K562 (cell line): ENCODE results near the gene PLXNA2. TPM values are rescaled to one million over a fixed set of nuclear protein-coding genes. Genes with fewer than 3 reads are reported as not detected.

Experiments used
- EHMT2 ChIP-seq: fragments of 450-650 bp; IDR thresholded peaks from 2 replicates; pipeline ENCODE4 v1.6.1; 2018; ENCODE audit warnings: antibody characterized with exemption
- ESRRA ChIP-seq: fragments of 450-650 bp; IDR thresholded peaks from 2 replicates; pipeline ENCODE4 v1.6.1; 2014; ENCODE audit warnings: low read depth, mild to moderate bottlenecking, moderate library complexity, borderline replicate concordance
- KDM1A ChIP-seq, 2 experiments: fragments of 450-650 bp; IDR thresholded peaks; 2 replicates each; pipeline ENCODE4 v1.6.1; 2016; ENCODE audit warnings: mild to moderate bottlenecking in 2 of 2
- NR2C2 ChIP-seq, 2 experiments: fragments of 200-800 bp in 1 of 2; sonication (Bioruptor generic) in 1 of 2; sonication (generic) in 1 of 2; formaldehyde crosslinking in 1 of 2; IDR thresholded peaks; 2 replicates each; pipeline versions ENCODE4 v1.6.1 to v1.8.0; 2016 to 2022; ENCODE audit warnings: mild to moderate bottlenecking in 1 of 2, missing compliant biosample characterization in 1 of 2, missing genetic modification characterization in 1 of 2, missing genetic modification reagents in 1 of 2
- RHOXF2B ChIP-seq: fragments of 250-450 bp; sonication (Bioruptor Pico); conservative IDR thresholded peaks from 2 replicates; pipeline ENCODE4 v1.5.1; 2021
- SMC3 ChIP-seq: conservative IDR thresholded peaks from 2 replicates; pipeline ENCODE4 v1.6.1; 2011; ENCODE audit warnings: low read depth, low read length, improper control_type of control experiment; ENCODE audit not compliant: insufficient read depth
- SOX6 ChIP-seq: fragments of 450-650 bp; IDR thresholded peaks from 2 replicates; pipeline ENCODE4 v1.6.1; 2014; ENCODE audit warnings: mild to moderate bottlenecking
- YY1 ChIP-seq, 3 experiments: IDR thresholded peaks; 2 replicates each; pipeline ENCODE4 v1.6.1; 2011; ENCODE audit warnings: low read length in 2 of 3, mild to moderate bottlenecking in 2 of 3, moderate library complexity in 2 of 3, borderline replicate concordance in 1 of 3, control low read depth in 1 of 3, low read depth in 1 of 3; ENCODE audit not compliant: insufficient read depth in 3 of 3, insufficient replicate concordance in 2 of 3, control insufficient read depth in 1 of 3, insufficient read length in 1 of 3; ENCODE audit errors: extremely low read depth in 1 of 3
- polyA plus RNA-seq, 8 experiments: library from polyadenylated mRNA; depleted of rRNA in 4 of 8; stranded (reverse) in 5 of 8; unstranded in 3 of 8; fragments of >200 nt; fragmentation: Nextera tagmentation in 2 of 8; fragmentation: Illumina TruSeq in 1 of 8; extraction: Ambion mirVana in 2 of 8; extraction: Trizol in 1 of 8; gene quantifications; 2 replicates each; pipeline versions ENCODE4 v1.2.1 to v1.2.3, GENCODE V29; 2011 to 2014; ENCODE audit warnings: inconsistent platforms in 1 of 8, missing spikeins in 1 of 8
- total RNA-seq, 7 experiments: library from RNA; depleted of rRNA in 6 of 7; stranded (reverse); fragments of >200 nt in 6 of 7; fragmentation: Illumina TruSeq in 2 of 7; extraction: Trizol in 2 of 7; gene quantifications; 2 replicates each; pipeline versions ENCODE4 v1.2.1 to v1.2.3, GENCODE V29; 2011 to 2021; ENCODE audit warnings: low replicate concordance in 1 of 7
- TF ChIP-seq, protein P1 (sequence below): fragments of 250-450 bp; sonication (Bioruptor Pico); IDR thresholded peaks from 2 replicates; pipeline ENCODE4 v1.4.0; 2020
- TF ChIP-seq, protein P2 (sequence below), 2 experiments: fragments of 450-650 bp in 1 of 2; sonication (generic) in 1 of 2; formaldehyde crosslinking in 1 of 2; IDR thresholded peaks in 1 of 2; conservative IDR thresholded peaks in 1 of 2; 2 replicates each; pipeline versions ENCODE4 v1.6.1 to v1.8.1; 2016 to 2023; ENCODE audit warnings: mild to moderate bottlenecking in 2 of 2, moderate library complexity in 2 of 2, inconsistent platforms in 1 of 2, missing genetic modification reagents in 1 of 2

PLXNA2 gene
- total and polyA plus RNA-seq, 9 of the 15 experiments (the other 6 are each of a cell fraction or from before 2014, with no cell fraction given), result 0.01 to 1.3 (median 0.32) TPM

DNA sequence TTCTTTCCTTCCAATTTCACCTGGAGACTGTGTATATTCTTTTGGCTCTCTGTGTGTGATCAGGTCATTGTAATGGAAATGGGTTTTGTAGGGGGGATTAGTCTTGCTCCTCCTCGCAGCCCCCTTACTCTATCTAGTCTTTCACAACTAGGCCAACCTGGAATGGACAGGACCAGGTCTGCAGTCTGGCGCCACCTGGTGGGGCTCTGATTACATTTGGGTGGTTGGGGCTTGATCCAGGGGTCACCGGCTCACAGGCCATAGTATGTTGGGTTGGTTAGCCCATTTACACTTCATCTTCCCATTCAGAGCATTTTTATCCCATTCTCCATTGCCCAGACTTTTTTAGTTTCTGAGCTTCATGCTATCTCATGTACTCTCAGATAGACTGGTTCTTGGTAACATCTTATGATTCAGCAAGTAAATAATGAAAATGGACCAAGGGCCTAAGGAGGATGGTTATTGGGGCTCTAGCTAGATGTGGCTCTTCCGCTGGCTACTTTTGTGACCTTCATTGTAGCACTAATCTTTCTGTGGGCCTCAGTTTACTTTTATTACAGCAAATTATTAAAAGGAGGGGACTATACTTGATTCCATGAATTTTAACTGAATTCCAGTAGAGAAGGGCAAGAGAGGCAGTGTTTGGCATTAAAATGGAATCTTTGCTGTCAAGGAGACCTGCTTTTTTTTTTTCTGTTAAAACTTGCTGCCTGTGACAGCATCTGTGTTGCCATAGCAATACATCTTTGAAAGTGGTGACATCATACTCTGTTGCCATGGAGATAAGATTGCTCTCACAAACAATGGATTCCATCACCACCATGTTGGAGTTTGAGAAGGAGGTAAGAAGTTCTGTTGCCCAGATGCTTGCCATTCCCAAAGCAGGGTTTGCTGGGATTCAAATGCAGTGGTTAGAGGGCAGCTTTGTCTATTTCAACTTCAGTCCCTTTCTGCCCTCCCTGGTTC lies 150.1 kb downstream of the PLXNA2 start (continued):
- TF ChIP-seq, protein P1, sequence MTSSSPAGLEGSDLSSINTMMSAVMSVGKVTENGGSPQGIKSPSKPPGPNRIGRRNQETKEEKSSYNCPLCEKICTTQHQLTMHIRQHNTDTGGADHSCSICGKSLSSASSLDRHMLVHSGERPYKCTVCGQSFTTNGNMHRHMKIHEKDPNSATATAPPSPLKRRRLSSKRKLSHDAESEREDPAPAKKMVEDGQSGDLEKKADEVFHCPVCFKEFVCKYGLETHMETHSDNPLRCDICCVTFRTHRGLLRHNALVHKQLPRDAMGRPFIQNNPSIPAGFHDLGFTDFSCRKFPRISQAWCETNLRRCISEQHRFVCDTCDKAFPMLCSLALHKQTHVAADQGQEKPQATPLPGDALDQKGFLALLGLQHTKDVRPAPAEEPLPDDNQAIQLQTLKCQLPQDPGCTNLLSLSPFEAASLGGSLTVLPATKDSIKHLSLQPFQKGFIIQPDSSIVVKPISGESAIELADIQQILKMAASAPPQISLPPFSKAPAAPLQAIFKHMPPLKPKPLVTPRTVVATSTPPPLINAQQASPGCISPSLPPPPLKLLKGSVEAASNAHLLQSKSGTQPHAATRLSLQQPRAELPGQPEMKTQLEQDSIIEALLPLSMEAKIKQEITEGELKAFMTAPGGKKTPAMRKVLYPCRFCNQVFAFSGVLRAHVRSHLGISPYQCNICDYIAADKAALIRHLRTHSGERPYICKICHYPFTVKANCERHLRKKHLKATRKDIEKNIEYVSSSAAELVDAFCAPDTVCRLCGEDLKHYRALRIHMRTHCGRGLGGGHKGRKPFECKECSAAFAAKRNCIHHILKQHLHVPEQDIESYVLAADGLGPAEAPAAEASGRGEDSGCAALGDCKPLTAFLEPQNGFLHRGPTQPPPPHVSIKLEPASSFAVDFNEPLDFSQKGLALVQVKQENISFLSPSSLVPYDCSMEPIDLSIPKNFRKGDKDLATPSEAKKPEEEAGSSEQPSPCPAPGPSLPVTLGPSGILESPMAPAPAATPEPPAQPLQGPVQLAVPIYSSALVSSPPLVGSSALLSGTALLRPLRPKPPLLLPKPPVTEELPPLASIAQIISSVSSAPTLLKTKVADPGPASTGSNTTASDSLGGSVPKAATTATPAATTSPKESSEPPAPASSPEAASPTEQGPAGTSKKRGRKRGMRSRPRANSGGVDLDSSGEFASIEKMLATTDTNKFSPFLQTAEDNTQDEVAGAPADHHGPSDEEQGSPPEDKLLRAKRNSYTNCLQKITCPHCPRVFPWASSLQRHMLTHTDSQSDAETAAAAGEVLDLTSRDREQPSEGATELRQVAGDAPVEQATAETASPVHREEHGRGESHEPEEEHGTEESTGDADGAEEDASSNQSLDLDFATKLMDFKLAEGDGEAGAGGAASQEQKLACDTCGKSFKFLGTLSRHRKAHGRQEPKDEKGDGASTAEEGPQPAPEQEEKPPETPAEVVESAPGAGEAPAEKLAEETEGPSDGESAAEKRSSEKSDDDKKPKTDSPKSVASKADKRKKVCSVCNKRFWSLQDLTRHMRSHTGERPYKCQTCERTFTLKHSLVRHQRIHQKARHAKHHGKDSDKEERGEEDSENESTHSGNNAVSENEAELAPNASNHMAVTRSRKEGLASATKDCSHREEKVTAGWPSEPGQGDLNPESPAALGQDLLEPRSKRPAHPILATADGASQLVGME (CRISPR knock-in tag), result peak; percentile 94; the same call in 1 of the 2 replicates
- 0 out of 2 replicates have a peak, but pooled peaks have one; percentile 15 for TF ChIP-seq SOX6
- TF ChIP-seq YY1 (IDR thresholded peaks at IDR 0.05; ENCODE audit: borderline replicate concordance in 1 of 3, control insufficient read depth in 1 of 3, extremely low read depth in 1 of 3, insufficient read depth in 3 of 3, insufficient read length in 1 of 3, insufficient replicate concordance in 2 of 3, low read depth in 1 of 3, low read length in 2 of 3), result peak in 1 of 3 experiments; percentile 12
- TF ChIP-seq EHMT2, result peak; percentile 36; the same call in 1 of the 2 replicates
- no peak for TF ChIP-seq RHOXF2B (CRISPR knock-in tag)
- TF ChIP-seq NR2C2 (CRISPR knock-in tag; IDR thresholded peaks at IDR 0.05), result no peak
- 0 out of 2 replicates have a peak, but pooled peaks have one; percentile 6 for TF ChIP-seq NR2C2 (tag; IDR thresholded peaks at IDR 0.05)
- TF ChIP-seq KDM1A (IDR thresholded peaks at IDR 0.05), result peak; percentile 77 to 79
- TF ChIP-seq ESRRA, result 0 out of 2 replicates have a peak, but pooled peaks have one; percentile 22
- TF ChIP-seq, protein P2, sequence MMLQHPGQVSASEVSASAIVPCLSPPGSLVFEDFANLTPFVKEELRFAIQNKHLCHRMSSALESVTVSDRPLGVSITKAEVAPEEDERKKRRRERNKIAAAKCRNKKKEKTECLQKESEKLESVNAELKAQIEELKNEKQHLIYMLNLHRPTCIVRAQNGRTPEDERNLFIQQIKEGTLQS (IDR thresholded peaks at IDR 0.05), result peak; percentile 94
- TF ChIP-seq, protein P2 (CRISPR knock-in tag; conservative IDR thresholded peaks at IDR 0.05), result no peak
- TF ChIP-seq SMC3, result peak; percentile 77
